IMR-90 (cell line): ENCODE data around the gene RPL26. TPM values are rescaled to one million over a fixed set of nuclear protein-coding genes. Genes with fewer than 3 reads are reported as not detected.

Experiments
- ATAC-seq: fragments of 200-7000 bp; cut with Tn5 transposase; 2 replicates; pipeline ENCODE4 v1.9.1; 2020; ENCODE audit warnings: low read depth, mild to moderate bottlenecking, moderate library complexity
- BruUV-seq: library from RNA; stranded (reverse); fragments of 400-500 nt; replicated peaks from 2 replicates; lab custom pipeline; 2021; lab: Mats Ljungman, UMichigan
- CTCF ChIA-PET: fragments of 300-600 bp; formaldehyde crosslinking; extraction: SDS; loops from one replicate; lab custom pipeline; 2021; ENCODE audit warnings: antibody characterized with exemption; lab: Yijun Ruan, JAX
- POLR2A ChIA-PET: fragments of 300-600 bp; sonication (Branson Sonifier 250); formaldehyde crosslinking; loops from one replicate; lab custom pipeline; 2022; ENCODE audit warnings: antibody characterized with exemption; ENCODE audit not compliant: unreplicated experiment; lab: Charles Lee
- DNase-seq: peaks from one replicate; pipeline ENCODE4 v3.0.0; 2013
- H2AFZ ChIP-seq: replicated peaks from 2 replicates; pipeline ENCODE3; 2013; ENCODE audit warnings: low read length, mild to moderate bottlenecking; ENCODE audit not compliant: poor library complexity
- H2AK5ac ChIP-seq: 2 replicates; pipeline ENCODE4 v1.6.1; 2013; ENCODE audit warnings: low read depth, low read length, inconsistent platforms
- H2AK9ac ChIP-seq: replicated peaks from 2 replicates; pipeline ENCODE3; 2013; ENCODE audit warnings: mild to moderate bottlenecking, low read depth, low read length, moderate library complexity; ENCODE audit not compliant: poor library complexity
- H2BK120ac ChIP-seq: 2 replicates; pipeline ENCODE4 v1.6.1; 2013; ENCODE audit warnings: low read depth, low read length, inconsistent platforms
- H2BK15ac ChIP-seq: 3 replicates; pipeline ENCODE4 v1.6.1; 2013; ENCODE audit warnings: low read depth, low read length, inconsistent platforms
- H2BK20ac ChIP-seq: 2 replicates; pipeline ENCODE4 v1.6.1; 2013; ENCODE audit warnings: low read depth, mild to moderate bottlenecking, inconsistent platforms, low read length, moderate library complexity
- H2BK5ac ChIP-seq: 2 replicates; pipeline ENCODE4 v1.6.1; 2013; ENCODE audit warnings: mild to moderate bottlenecking, low read depth, low read length, inconsistent platforms; ENCODE audit not compliant: poor library complexity, severe bottlenecking
- H3K14ac ChIP-seq: replicated peaks from 2 replicates; pipeline ENCODE4 v1.6.1; 2013; ENCODE audit warnings: low read depth, low read length, inconsistent platforms
- H3K18ac ChIP-seq: 2 replicates; pipeline ENCODE4 v1.6.1; 2013; ENCODE audit warnings: low read depth, low read length, control low read depth
- H3K23ac ChIP-seq: 2 replicates; pipeline ENCODE4 v1.6.1; 2013; ENCODE audit warnings: low read depth, low read length, inconsistent platforms
- H3K27ac ChIP-seq: 2 replicates; pipeline ENCODE4 v1.5.1; 2013; ENCODE audit warnings: mild to moderate bottlenecking, control low read depth, low read length; ENCODE audit not compliant: insufficient read depth
- H3K27me3 ChIP-seq: 2 replicates; pipeline ENCODE4 v1.6.1; 2013; ENCODE audit warnings: low read length; ENCODE audit not compliant: control insufficient read depth, insufficient read depth
- H3K36me3 ChIP-seq: 2 replicates; pipeline ENCODE4 v1.6.1; 2013; ENCODE audit warnings: low read length, mixed read lengths; ENCODE audit not compliant: control insufficient read depth, insufficient read depth
- H3K4ac ChIP-seq: 2 replicates; pipeline ENCODE4 v1.6.1; 2013; ENCODE audit warnings: low read depth, low read length, inconsistent platforms
- H3K4me1 ChIP-seq: 2 replicates; pipeline ENCODE4 v1.6.1; 2013; ENCODE audit warnings: low read length, mixed read lengths; ENCODE audit not compliant: control insufficient read depth, insufficient read depth
- H3K4me2 ChIP-seq: 2 replicates; pipeline ENCODE4 v1.6.1; 2013; ENCODE audit warnings: low read depth, mild to moderate bottlenecking, control low read depth, low read length, moderate library complexity
- H3K4me3 ChIP-seq: 2 replicates; pipeline ENCODE4 v1.5.1; 2013; ENCODE audit warnings: low read depth, mild to moderate bottlenecking, control low read depth, low read length, moderate library complexity; ENCODE audit not compliant: insufficient read depth
- H3K56ac ChIP-seq: 2 replicates; pipeline ENCODE4 v1.6.1; 2013; ENCODE audit warnings: low read length, inconsistent platforms; ENCODE audit not compliant: insufficient read depth; ENCODE audit errors: extremely low read depth
- H3K79me1 ChIP-seq, 2 experiments: 2 replicates each; pipeline ENCODE4 v1.6.1; 2013; ENCODE audit warnings: low read length in 2 of 2, inconsistent platforms in 1 of 2, low read depth in 1 of 2
- H3K9ac ChIP-seq: 2 replicates; pipeline ENCODE4 v1.6.1; 2013; ENCODE audit warnings: low read depth, low read length, control low read depth
- H3K9me1 ChIP-seq: 2 replicates; pipeline ENCODE4 v1.6.1; 2013; ENCODE audit warnings: low read length, inconsistent platforms; ENCODE audit not compliant: insufficient read depth
- H3K9me3 ChIP-seq: 2 replicates; pipeline ENCODE4 v1.6.1; 2013; ENCODE audit warnings: low read length; ENCODE audit not compliant: control insufficient read depth, insufficient read depth
- H4K20me1 ChIP-seq: 2 replicates; pipeline ENCODE4 v1.6.1; 2013; ENCODE audit warnings: low read length, inconsistent platforms; ENCODE audit not compliant: insufficient read depth
- H4K5ac ChIP-seq: 2 replicates; pipeline ENCODE4 v1.6.1; 2013; ENCODE audit warnings: mild to moderate bottlenecking, low read depth, low read length, control low read depth
- H4K8ac ChIP-seq, 2 experiments: 2 replicates each; pipeline ENCODE4 v1.6.1; 2013; ENCODE audit warnings: low read depth in 2 of 2, low read length in 2 of 2, control low read depth in 1 of 2, inconsistent platforms in 1 of 2
- H4K91ac ChIP-seq: 2 replicates; pipeline ENCODE4 v1.6.1; 2013; ENCODE audit warnings: low read depth, low read length, inconsistent platforms; ENCODE audit not compliant: insufficient read depth
- BHLHE40 ChIP-seq: fragments of 150-350 bp; IDR thresholded peaks from 2 replicates; pipeline ENCODE4 v1.6.1; 2016; ENCODE audit warnings: mild to moderate bottlenecking, low read depth, low read length
- CEBPB ChIP-seq: IDR thresholded peaks from 2 replicates; pipeline ENCODE4 v1.6.1; 2012; ENCODE audit warnings: low read depth, low read length, improper control_type of control experiment
- CHD1 ChIP-seq: IDR thresholded peaks from 2 replicates; pipeline ENCODE4 v1.6.1; 2012; ENCODE audit warnings: low read depth, low read length, improper control_type of control experiment
- FOS ChIP-seq: fragments of 150-350 bp; IDR thresholded peaks from 2 replicates; pipeline ENCODE4 v1.6.1; 2016; ENCODE audit warnings: low read depth, low read length
- MAFK ChIP-seq: IDR thresholded peaks from 2 replicates; pipeline ENCODE4 v1.6.1; 2012; ENCODE audit warnings: low read depth, low read length, improper control_type of control experiment
- MAZ ChIP-seq: IDR thresholded peaks from 2 replicates; pipeline ENCODE4 v1.6.1; 2012; ENCODE audit warnings: low read depth, mild to moderate bottlenecking, low read length, improper control_type of control experiment, moderate library complexity, borderline replicate concordance
- MXI1 ChIP-seq: IDR thresholded peaks from 2 replicates; pipeline ENCODE4 v1.6.1; 2012; ENCODE audit warnings: low read depth, mild to moderate bottlenecking, low read length, moderate library complexity, borderline replicate concordance
- NFE2L2 ChIP-seq: fragments of 150-350 bp; IDR thresholded peaks from 2 replicates; pipeline ENCODE4 v1.6.1; 2016; ENCODE audit warnings: low read depth, mild to moderate bottlenecking, low read length
- POLR2A ChIP-seq: IDR thresholded peaks from 2 replicates; pipeline ENCODE4 v1.6.1; 2012; ENCODE audit warnings: mild to moderate bottlenecking, low read depth, low read length
- RAD21 ChIP-seq: IDR thresholded peaks from 2 replicates; pipeline ENCODE4 v1.6.1; 2012; ENCODE audit warnings: low read length, improper control_type of control experiment
- RCOR1 ChIP-seq: IDR thresholded peaks from 2 replicates; pipeline ENCODE4 v1.6.1; 2012; ENCODE audit warnings: mild to moderate bottlenecking, low read length, improper control_type of control experiment; ENCODE audit not compliant: insufficient replicate concordance
- RFX5 ChIP-seq: IDR thresholded peaks from 2 replicates; pipeline ENCODE4 v1.8.0; 2012; ENCODE audit warnings: low read depth, mild to moderate bottlenecking, low read length, moderate library complexity
- SMC3 ChIP-seq: fragments of 150-350 bp; IDR thresholded peaks from 2 replicates; pipeline ENCODE4 v1.6.1; 2016; ENCODE audit warnings: low read depth, mild to moderate bottlenecking, antibody characterized with exemption, low read length, moderate library complexity
- WGBS, 2 experiments: methylation state at CpG; one replicate each; pipeline versions ENCODE4 v1.1.5 to v1.1.7; 2013; ENCODE audit warnings: missing lambda C conversion rate in 2 of 2; ENCODE audit not compliant: insufficient read length in 1 of 2; ENCODE audit errors: extremely low coverage in 2 of 2; 5-methylcytosine and 5-hydroxymethylcytosine counted together
- dilution Hi-C: fragments of 300-500 bp; cut with HindIII; formaldehyde crosslinking; loops from one replicate; pipeline ENCODE4 v1.14.3; 2018; ENCODE audit warnings: low sequenced_read_pairs; ENCODE audit not compliant: unreplicated experiment
- in situ Hi-C: fragments of 300-500 bp; cut with MboI; formaldehyde crosslinking; loops from 3 replicates; pipeline ENCODE4 v1.14.3; 2019; ENCODE audit warnings: low sequenced_read_pairs, inconsistent platforms, mixed read lengths
- intact Hi-C: fragments of 100-400 bp; cut with micrococcal nuclease; formaldehyde crosslinking; loops from 2 replicates; pipeline ENCODE4 v1.10.0; 2022
- polyA plus RNA-seq, 3 experiments: library from polyadenylated mRNA; depleted of rRNA; stranded (reverse); fragments of >200 nt; gene quantifications; 2 replicates each; pipeline ENCODE4 v1.2.3, GENCODE V29; 2012; ENCODE audit warnings: low replicate concordance in 1 of 3
- total RNA-seq: library from RNA; depleted of rRNA; stranded (reverse); fragments of >200 nt; gene quantifications from 2 replicates; pipeline ENCODE4 v1.2.3, GENCODE V29; 2012
- TF ChIP-seq, protein P1 (sequence below): fragments of 150-350 bp; IDR thresholded peaks from 2 replicates; pipeline ENCODE4 v1.6.1; 2016; ENCODE audit warnings: low read depth, mild to moderate bottlenecking, low read length, moderate library complexity, borderline replicate concordance
- TF ChIP-seq, protein P2 (sequence below): conservative IDR thresholded peaks from 2 replicates; pipeline ENCODE4 v1.5.1; 2012; ENCODE audit warnings: mild to moderate bottlenecking, low read depth, low read length, improper control_type of control experiment
- TF ChIP-seq, protein P3 (sequence below): fragments of 150-350 bp; IDR thresholded peaks from 2 replicates; pipeline ENCODE4 v1.6.1; 2017; ENCODE audit warnings: mild to moderate bottlenecking, antibody characterized with exemption, low read length, low read depth

The RPL26 gene
- total and polyA plus RNA-seq, 2 of the 4 experiments (the other 2 are of a cell fraction), result 4,763 to 5,013 TPM

DNA sequence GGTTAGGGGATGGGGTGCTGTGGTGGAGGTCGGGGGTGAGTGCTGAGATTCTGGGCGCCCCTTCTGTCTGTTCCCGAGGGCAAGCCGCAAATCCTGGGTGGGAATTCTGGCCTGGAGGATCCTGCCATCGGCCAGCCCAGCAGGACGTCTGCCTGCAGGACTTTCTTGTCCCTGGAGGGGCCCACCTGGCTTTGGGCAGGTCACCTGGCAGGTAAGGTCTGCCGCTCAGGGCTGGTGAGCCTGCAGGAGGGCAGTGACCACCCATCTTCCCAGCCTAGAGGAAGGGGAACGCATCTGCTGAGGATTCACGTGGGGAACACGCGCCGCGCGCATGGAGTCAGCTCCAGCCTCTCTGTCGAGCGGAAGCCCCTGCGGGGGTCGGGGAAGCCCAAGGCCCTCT lies 9.3 kb upstream of the RPL26 start:
- Histone ChIP-seq H2BK15ac (0 out of 3 replicates have a peak overlapping the region, but pooled peaks have one; percentile 3), H3K4me1 (peaks cover 4% of the 10 kb centered on the region; the same call in 1 of the 2 replicates), H3K79me1 (peaks cover 0 to 4% of the 10 kb centered on the region in 2 experiments; a peak in 1 of 4 replicates), H4K20me1 (no peaks in the 10 kb centered on the region), H2AK9ac (no peak overlapping the region), H2BK5ac (no peak overlapping the region), H2AK5ac (no peak overlapping the region), H3K56ac (no peak overlapping the region), H4K91ac (no peak overlapping the region), H2BK120ac (no peak overlapping the region), H3K4me2 (no peak overlapping the region), H4K5ac (no peak overlapping the region), H3K18ac (no peak overlapping the region), H3K9me3 (no peaks in the 10 kb centered on the region), H2BK20ac (no peak overlapping the region), H3K9me1 (no peaks in the 10 kb centered on the region), H3K4ac (no peak overlapping the region), H3K23ac (no peak overlapping the region), H3K4me3 (no peak overlapping the region), H3K14ac (no peak overlapping the region), H3K9ac (no peak overlapping the region), H3K27me3 (peaks cover 15% of the 10 kb centered on the region), H2AFZ (no peak overlapping the region), H3K36me3 (no peaks in the 10 kb centered on the region), H3K27ac (no peak overlapping the region), H4K8ac (no peak overlapping the region)
- no TSS peak for BruUV-seq
- dilution Hi-C loops, result no loop called here
- ChIA-PET POLR2A (interaction anchor here (0.6 kb wide), 1 partner anchor 43 kb away, joined by 6 read pairs; the partner anchor contains the start of gene NDEL1), CTCF (no interaction called here)
- TF ChIP-seq NFE2L2 (no peak), RFX5 (no peak), RCOR1 (no peak), MAZ (no peak), BHLHE40 (no peak), RAD21 (no peak), MXI1 (no peak), FOS (no peak), CEBPB (no peak), CHD1 (no peak), POLR2A (no peak), MAFK (no peak), SMC3 (no peak)
- TF ChIP-seq, protein P1, sequence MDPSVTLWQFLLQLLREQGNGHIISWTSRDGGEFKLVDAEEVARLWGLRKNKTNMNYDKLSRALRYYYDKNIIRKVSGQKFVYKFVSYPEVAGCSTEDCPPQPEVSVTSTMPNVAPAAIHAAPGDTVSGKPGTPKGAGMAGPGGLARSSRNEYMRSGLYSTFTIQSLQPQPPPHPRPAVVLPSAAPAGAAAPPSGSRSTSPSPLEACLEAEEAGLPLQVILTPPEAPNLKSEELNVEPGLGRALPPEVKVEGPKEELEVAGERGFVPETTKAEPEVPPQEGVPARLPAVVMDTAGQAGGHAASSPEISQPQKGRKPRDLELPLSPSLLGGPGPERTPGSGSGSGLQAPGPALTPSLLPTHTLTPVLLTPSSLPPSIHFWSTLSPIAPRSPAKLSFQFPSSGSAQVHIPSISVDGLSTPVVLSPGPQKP, result no peak
- TF ChIP-seq, protein P2, sequence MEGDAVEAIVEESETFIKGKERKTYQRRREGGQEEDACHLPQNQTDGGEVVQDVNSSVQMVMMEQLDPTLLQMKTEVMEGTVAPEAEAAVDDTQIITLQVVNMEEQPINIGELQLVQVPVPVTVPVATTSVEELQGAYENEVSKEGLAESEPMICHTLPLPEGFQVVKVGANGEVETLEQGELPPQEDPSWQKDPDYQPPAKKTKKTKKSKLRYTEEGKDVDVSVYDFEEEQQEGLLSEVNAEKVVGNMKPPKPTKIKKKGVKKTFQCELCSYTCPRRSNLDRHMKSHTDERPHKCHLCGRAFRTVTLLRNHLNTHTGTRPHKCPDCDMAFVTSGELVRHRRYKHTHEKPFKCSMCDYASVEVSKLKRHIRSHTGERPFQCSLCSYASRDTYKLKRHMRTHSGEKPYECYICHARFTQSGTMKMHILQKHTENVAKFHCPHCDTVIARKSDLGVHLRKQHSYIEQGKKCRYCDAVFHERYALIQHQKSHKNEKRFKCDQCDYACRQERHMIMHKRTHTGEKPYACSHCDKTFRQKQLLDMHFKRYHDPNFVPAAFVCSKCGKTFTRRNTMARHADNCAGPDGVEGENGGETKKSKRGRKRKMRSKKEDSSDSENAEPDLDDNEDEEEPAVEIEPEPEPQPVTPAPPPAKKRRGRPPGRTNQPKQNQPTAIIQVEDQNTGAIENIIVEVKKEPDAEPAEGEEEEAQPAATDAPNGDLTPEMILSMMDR, result no peak
- TF ChIP-seq, protein P3, sequence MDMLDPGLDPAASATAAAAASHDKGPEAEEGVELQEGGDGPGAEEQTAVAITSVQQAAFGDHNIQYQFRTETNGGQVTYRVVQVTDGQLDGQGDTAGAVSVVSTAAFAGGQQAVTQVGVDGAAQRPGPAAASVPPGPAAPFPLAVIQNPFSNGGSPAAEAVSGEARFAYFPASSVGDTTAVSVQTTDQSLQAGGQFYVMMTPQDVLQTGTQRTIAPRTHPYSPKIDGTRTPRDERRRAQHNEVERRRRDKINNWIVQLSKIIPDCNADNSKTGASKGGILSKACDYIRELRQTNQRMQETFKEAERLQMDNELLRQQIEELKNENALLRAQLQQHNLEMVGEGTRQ, result no peak
- ATAC-seq (no peak), DNase-seq (no peak)
- intact Hi-C loops, result no loop called here
- in situ Hi-C loops, result no loop called here
- 44% methylated on average over 4 of the region's 18 CpGs; no CpG with 5 or more reads in 1 of the 2 experiments for WGBS, 2 experiments
